GM12878 (cell line): ENCODE data around the gene KLHL34. TPM values are rescaled to one million over a fixed set of nuclear protein-coding genes. Genes with fewer than 3 reads are reported as not detected.

ENCODE experiments used
- ATAC-seq: fragments of 200-7000 bp; cut with Tn5 transposase; 3 replicates; pipeline ENCODE4 v1.9.1; 2020; ENCODE audit warnings: mild to moderate bottlenecking, moderate library complexity
- BruUV-seq: library from RNA; stranded (reverse); fragments of 400-500 nt; replicated peaks from 2 replicates; lab custom pipeline; 2021; lab: Mats Ljungman, UMichigan
- CTCF ChIA-PET: fragments of 300-600 bp; sonication (Branson Sonifier 250); formaldehyde crosslinking; extraction: SDS; loops from one replicate; lab custom pipeline; 2021; ENCODE audit warnings: inconsistent platforms; lab: Yijun Ruan, JAX
- POLR2A ChIA-PET: fragments of 350-600 bp; formaldehyde crosslinking; extraction: SDS; loops from one replicate; lab custom pipeline; 2021; ENCODE audit warnings: inconsistent platforms; lab: Charles Lee
- RAD21 ChIA-PET: fragments of 300-600 bp; sonication (Branson Sonifier 250); formaldehyde crosslinking; loops from one replicate; lab custom pipeline; 2023; ENCODE audit warnings: antibody characterized with exemption; ENCODE audit not compliant: unreplicated experiment; lab: Charles Lee
- SMC1A ChIA-PET: fragments of 300-600 bp; sonication (Branson Sonifier 250); formaldehyde crosslinking; loops from one replicate; lab custom pipeline; 2023; ENCODE audit not compliant: unreplicated experiment, uncharacterized antibody; lab: Charles Lee
- DNase-seq: peaks from one replicate; pipeline ENCODE4 v3.0.0-alpha.2; 2011; ENCODE audit warnings: low read depth, low spot score
- FAIRE-seq: peaks from 3 replicates; lab custom pipeline; 2011; peaks lifted over from hg19 to GRCh38; lab: Jason Lieb, UNC
- H2AFZ ChIP-seq: 2 replicates; pipeline ENCODE4 v1.6.0; 2011; ENCODE audit warnings: low read depth, low read length, control low read depth; ENCODE audit not compliant: control insufficient read depth
- H3K27ac ChIP-seq: 2 replicates; pipeline ENCODE4 v1.5.1; 2011; ENCODE audit warnings: control low read depth; ENCODE audit not compliant: control insufficient read depth, insufficient read depth
- H3K27me3 ChIP-seq, 2 experiments: replicated peaks in 1 of 2; 2 replicates each; pipeline versions ENCODE4 v1.6.0 to v1.6.1; 2011; ENCODE audit warnings: low read length in 1 of 2; ENCODE audit not compliant: control insufficient read depth in 2 of 2, insufficient read depth in 2 of 2
- H3K36me3 ChIP-seq, 2 experiments: 2 replicates each; pipeline ENCODE4 v1.5.1; 2011; ENCODE audit warnings: low read length in 1 of 2; ENCODE audit not compliant: control insufficient read depth in 2 of 2, insufficient read depth in 2 of 2
- H3K4me1 ChIP-seq: 2 replicates; pipeline ENCODE4 v1.6.1; 2011; ENCODE audit warnings: mild to moderate bottlenecking, low read length, moderate library complexity, mixed read lengths; ENCODE audit not compliant: control insufficient read depth, insufficient read depth
- H3K4me2 ChIP-seq: 2 replicates; pipeline ENCODE4 v1.6.0; 2011; ENCODE audit warnings: control low read depth; ENCODE audit not compliant: control insufficient read depth, insufficient read depth
- H3K4me3 ChIP-seq: fragments of 200-600 bp; sonication (generic); 2 replicates; pipeline ENCODE4 v1.5.1; 2016
- H3K79me2 ChIP-seq: 2 replicates; pipeline ENCODE4 v1.6.0; 2011; ENCODE audit warnings: low read length; ENCODE audit not compliant: control insufficient read depth, insufficient read depth
- H3K9ac ChIP-seq: 2 replicates; pipeline ENCODE4 v1.8.0; 2011; ENCODE audit warnings: low read length, control low read depth, mixed read lengths; ENCODE audit not compliant: control insufficient read depth, insufficient read depth
- H3K9me3 ChIP-seq: replicated peaks from 3 replicates; pipeline ENCODE4 v1.5.1; 2011; ENCODE audit warnings: mild to moderate bottlenecking, low read length; ENCODE audit not compliant: control insufficient read depth, insufficient read depth
- H4K20me1 ChIP-seq: 2 replicates; pipeline ENCODE4 v1.6.0; 2011; ENCODE audit not compliant: control insufficient read depth, insufficient read depth
- ASH2L ChIP-seq: fragments of 300-600, 200-600 bp; sonication (generic); IDR thresholded peaks from 2 replicates; pipeline ENCODE4 v1.6.1; 2017; ENCODE audit warnings: low read depth, mild to moderate bottlenecking, borderline replicate concordance
- BCLAF1 ChIP-seq: fragments of 450-650 bp; IDR thresholded peaks from 2 replicates; pipeline ENCODE4 v1.6.1; 2017; ENCODE audit warnings: antibody characterized with exemption, mild to moderate bottlenecking, moderate library complexity
- BRCA1 ChIP-seq: IDR thresholded peaks from 2 replicates; pipeline ENCODE4 v1.6.1; 2011; ENCODE audit warnings: low read depth, low read length, improper control_type of control experiment
- E2F4 ChIP-seq: IDR thresholded peaks from 2 replicates; pipeline ENCODE4 v1.6.1; 2012; ENCODE audit warnings: low read depth, low read length, improper control_type of control experiment
- E2F8 ChIP-seq: fragments of 450-650 bp; IDR thresholded peaks from 2 replicates; pipeline ENCODE4 v1.6.1; 2018; ENCODE audit warnings: mild to moderate bottlenecking, low read depth, moderate library complexity; ENCODE audit not compliant: partially characterized antibody
- ESRRA ChIP-seq: IDR thresholded peaks from 2 replicates; pipeline ENCODE4 v1.6.1; 2012; ENCODE audit warnings: mild to moderate bottlenecking, low read length, improper control_type of control experiment
- HDAC2 ChIP-seq: fragments of 200-600 bp; sonication (generic); IDR thresholded peaks from 2 replicates; pipeline ENCODE4 v1.6.1; 2017
- MTA2 ChIP-seq: fragments of 450-650 bp; IDR thresholded peaks from 2 replicates; pipeline ENCODE4 v1.6.1; 2016; ENCODE audit warnings: low read depth, mild to moderate bottlenecking, moderate library complexity
- NFIC ChIP-seq: IDR thresholded peaks from 2 replicates; pipeline ENCODE4 v1.6.1; 2012; ENCODE audit warnings: low read depth, mild to moderate bottlenecking, inconsistent platforms, low read length, moderate library complexity
- PML ChIP-seq: IDR thresholded peaks from 2 replicates; pipeline ENCODE4 v1.6.1; 2012; ENCODE audit warnings: low read length, inconsistent platforms
- POLR2A ChIP-seq: IDR thresholded peaks from 2 replicates; pipeline ENCODE4 v1.6.1; 2011; ENCODE audit warnings: low read depth, mild to moderate bottlenecking, low read length
- SIX5 ChIP-seq: IDR thresholded peaks from 2 replicates; pipeline ENCODE4 v1.6.1; 2011; ENCODE audit warnings: mild to moderate bottlenecking, low read depth, low read length, moderate library complexity; ENCODE audit not compliant: severe bottlenecking
- SREBF2 ChIP-seq: IDR thresholded peaks from 2 replicates; pipeline ENCODE4 v1.6.1; 2012; ENCODE audit warnings: mild to moderate bottlenecking, low read length
- SUZ12 ChIP-seq: fragments of 200-600 bp; sonication (generic); IDR thresholded peaks from one replicate; pipeline ENCODE4 v1.6.1; 2018; ENCODE audit warnings: antibody characterized with exemption, mild to moderate bottlenecking; ENCODE audit not compliant: unreplicated experiment
- YBX1 ChIP-seq: fragments of 450-650 bp; IDR thresholded peaks from 2 replicates; pipeline ENCODE4 v1.6.1; 2016; ENCODE audit warnings: antibody characterized with exemption
- ZNF274 ChIP-seq: IDR thresholded peaks from one replicate; pipeline ENCODE4 v1.8.0; 2011; ENCODE audit not compliant: insufficient read length, insufficient read depth
- ZNF384 ChIP-seq: IDR thresholded peaks from 2 replicates; pipeline ENCODE4 v1.6.1; 2012; ENCODE audit warnings: low read depth, mild to moderate bottlenecking, low read length, improper control_type of control experiment, borderline replicate concordance
- ZZZ3 ChIP-seq: IDR thresholded peaks from 2 replicates; pipeline ENCODE4 v1.6.1; 2011; ENCODE audit warnings: low read depth; ENCODE audit not compliant: control insufficient read depth, insufficient read length
- WGBS: methylation state at CpG from one replicate; pipeline ENCODE4 v1.1.6; 2016; ENCODE audit warnings: low lambda C conversion rate; ENCODE audit not compliant: insufficient replicate concordance, insufficient coverage; ENCODE audit errors: missing lambda C conversion rate; 5-methylcytosine and 5-hydroxymethylcytosine counted together
- in situ Hi-C: fragments of 300-500 bp; cut with MboI; formaldehyde crosslinking; loops from 9 replicates; pipeline ENCODE4 v1.14.3; 2018; ENCODE audit warnings: mixed read lengths
- intact Hi-C: fragments of 100-400 bp; cut with micrococcal nuclease; formaldehyde crosslinking; loops from one replicate; pipeline ENCODE4 v1.14.2; 2022; ENCODE audit not compliant: unreplicated experiment
- polyA plus RNA-seq, 11 experiments: library from polyadenylated mRNA; depleted of rRNA in 4 of 11; unstranded in 6 of 11; stranded (reverse) in 5 of 11; fragments of >200 nt; fragmentation: Nextera tagmentation in 4 of 11; fragmentation: Illumina TruSeq in 1 of 11; extraction: Ambion mirVana in 4 of 11; extraction: Trizol in 1 of 11; gene quantifications; 1 replicate in 1 of 11; 2 replicates in 10 of 11; pipeline versions ENCODE4 v1.2.1 to v1.2.3, GENCODE V29; 2011 to 2016; ENCODE audit warnings: inconsistent platforms in 2 of 11, missing spikeins in 2 of 11, low read depth in 1 of 11
- total RNA-seq, 4 experiments: library from RNA; depleted of rRNA in 3 of 4; stranded (reverse); fragments of >200 nt in 3 of 4; fragmentation: Illumina TruSeq in 1 of 4; extraction: Trizol in 1 of 4; gene quantifications; 2 replicates each; pipeline versions ENCODE4 v1.2.1 to v1.2.3, GENCODE V29; 2013 to 2021

Gene KLHL34
- total and polyA plus RNA-seq, 10 of the 15 experiments (the other 5 are each of a cell fraction or from before 2014, with no cell fraction given) = not detected

GRCh38 chrX:21700275-21700674 lies 42.1 kb upstream of the KLHL34 start:
- Histone ChIP-seq H3K4me1 (no peaks in the 10 kb centered on the region), H2AFZ (no peak overlapping the region), H3K4me2 (no peak overlapping the region), H3K9ac (no peak overlapping the region), H3K27ac (no peak overlapping the region), H3K4me3 (no peak overlapping the region), H4K20me1 (no peaks in the 10 kb centered on the region), H3K79me2 (no peaks in the 10 kb centered on the region), H3K9me3 (no peaks in the 10 kb centered on the region), H3K27me3 (no peaks in the 10 kb centered on the region), H3K36me3 (no peaks in the 10 kb centered on the region)
- intact Hi-C loops (no loop called here), in situ Hi-C loops (no loop called here)
- ChIA-PET CTCF (interaction anchor here (0.7 kb wide), 1 partner anchor 109 kb away, joined by 5 read pairs; no protein-coding TSS in a partner anchor), RAD21 (no interaction called here), POLR2A (no interaction called here), SMC1A (interaction anchor here (1.0 kb wide), 1 partner anchor 15 kb away, joined by 3 read pairs; no protein-coding TSS in a partner anchor)
- ATAC-seq (no peak), FAIRE-seq (no peak), DNase-seq (no peak)
- TF ChIP-seq SIX5 (no peak), ZNF384 (no peak), BCLAF1 (no peak), NFIC (no peak), ZNF274 (no peak), MTA2 (no peak), E2F4 (no peak), HDAC2 (no peak), YBX1 (no peak), PML (no peak), ESRRA (no peak), ZZZ3 (no peak), SREBF2 (no peak), POLR2A (no peak), SUZ12 (no peak), E2F8 (no peak), ASH2L (no peak), BRCA1 (no peak)
- no TSS peak for BruUV-seq
- 25% methylated on average over 5 of the region's 5 CpGs for WGBS
